ENCODE results near the gene EFNA2. TPM values are rescaled to one million over a fixed set of nuclear protein-coding genes. Genes with fewer than 3 reads are reported as not detected.

Gene EFNA2
- total and polyA plus RNA-seq, 4 donors = 2.1 to 18.7 (median 10.8) TPM

DNA sequence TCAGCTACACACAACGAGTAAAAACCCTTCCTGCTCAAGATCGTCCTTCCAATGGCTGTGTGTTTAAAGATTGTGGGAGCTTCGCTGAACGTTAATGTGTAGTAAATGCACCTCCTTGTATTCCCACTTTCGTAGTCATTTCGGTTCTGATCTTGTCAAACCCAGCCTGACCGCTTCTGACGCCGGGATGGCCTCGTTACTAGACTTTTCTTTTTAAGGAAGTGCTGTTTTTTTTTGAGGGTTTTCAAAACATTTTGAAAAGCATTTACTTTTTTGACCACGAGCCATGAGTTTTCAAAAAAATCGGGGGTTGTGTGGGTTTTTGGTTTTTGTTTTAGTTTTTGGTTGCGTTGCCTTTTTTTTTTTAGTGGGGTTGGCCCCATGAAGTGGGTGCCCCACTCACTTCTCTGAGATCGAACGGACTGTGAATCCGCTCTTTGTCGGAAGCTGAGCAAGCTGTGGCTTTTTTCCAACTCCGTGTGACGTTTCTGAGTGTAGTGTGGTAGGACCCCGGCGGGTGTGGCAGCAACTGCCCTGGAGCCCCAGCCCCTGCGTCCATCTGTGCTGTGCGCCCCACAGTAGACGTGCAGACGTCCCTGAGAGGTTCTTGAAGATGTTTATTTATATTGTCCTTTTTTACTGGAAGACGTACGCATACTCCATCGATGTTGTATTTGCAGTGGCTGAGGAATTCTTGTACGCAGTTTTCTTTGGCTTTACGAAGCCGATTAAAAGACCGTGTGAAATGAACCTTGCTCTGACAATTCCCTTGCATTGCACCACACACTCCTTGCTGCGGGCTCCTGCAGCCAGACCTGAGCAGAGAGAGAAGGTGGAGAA lies 13.0 kb upstream of the EFNA2 start:
- WGBS (ENCODE audit: insufficient coverage) = 66% methylated on average over 23 of the region's 33 CpGs
- no peak overlapping the region for H3K27ac ChIP-seq (ENCODE audit: low read depth, low read length)
- no peak for DNase-seq (ENCODE audit: low read depth in 4 of 6, low spot score in 6 of 6)
- H3K9me3 ChIP-seq (ENCODE audit: control insufficient read depth, insufficient read depth, low read length) = no peaks in the 10 kb centered on the region
- peaks cover 71% of the 10 kb centered on the region for H3K36me3 ChIP-seq (ENCODE audit: control insufficient read depth, insufficient read depth, low read length)
- peaks cover 86% of the 10 kb centered on the region for H3K4me1 ChIP-seq (ENCODE audit: control insufficient read depth, insufficient read depth, low read length)
- no peak overlapping the region for H3K4me3 ChIP-seq (ENCODE audit: low read depth, low read length)
- H3K27me3 ChIP-seq (ENCODE audit: control insufficient read depth, insufficient read depth, low read length) = no peaks in the 10 kb centered on the region

DNA sequence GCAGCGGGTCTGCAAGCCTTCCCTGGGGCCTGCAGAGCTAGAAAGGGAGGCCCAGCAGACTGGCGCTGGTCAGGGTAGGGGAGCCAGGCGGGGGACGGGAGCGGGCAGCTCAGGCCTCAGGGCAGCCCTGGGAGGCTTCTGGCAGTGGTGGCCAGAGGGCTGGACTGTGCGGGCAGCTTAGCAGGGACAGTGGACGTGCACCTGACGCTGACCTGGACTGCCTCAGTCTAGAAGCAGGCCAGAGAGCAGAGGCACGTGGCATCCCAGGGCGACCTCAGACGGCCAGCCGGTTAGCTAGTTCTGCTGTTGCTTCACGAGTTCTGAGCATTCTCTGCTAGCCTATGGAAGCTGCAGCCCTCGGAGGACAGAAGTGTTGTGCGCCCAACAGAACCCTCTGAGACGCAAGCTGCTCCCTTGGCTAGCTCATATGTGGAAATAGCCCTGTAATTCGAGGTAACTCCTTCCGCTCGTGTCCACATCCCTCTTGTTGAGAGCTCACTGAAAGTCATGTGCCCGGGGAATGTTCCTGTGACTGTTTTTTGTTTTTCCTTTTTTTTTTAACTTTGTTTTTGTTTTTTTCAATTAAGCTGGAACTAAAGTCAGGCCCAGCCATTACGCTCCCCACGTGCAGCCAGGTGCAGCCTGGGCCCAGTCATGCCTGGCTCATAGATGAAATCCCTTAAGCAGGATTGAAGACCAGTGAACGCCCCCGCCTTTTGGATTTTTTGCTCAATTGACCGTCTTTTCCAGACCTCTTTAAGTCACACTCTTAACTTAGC lies 12.2 kb upstream of the EFNA2 start:
- H3K27ac ChIP-seq (ENCODE audit: low read depth, low read length) = no peak overlapping the region
- no peaks in the 10 kb centered on the region for H3K9me3 ChIP-seq (ENCODE audit: control insufficient read depth, insufficient read depth, low read length)
- peaks cover 77% of the 10 kb centered on the region for H3K36me3 ChIP-seq (ENCODE audit: control insufficient read depth, insufficient read depth, low read length)
- no peak overlapping the region for H3K4me3 ChIP-seq (ENCODE audit: low read depth, low read length)
- peaks cover 78% of the 10 kb centered on the region for H3K4me1 ChIP-seq (ENCODE audit: control insufficient read depth, insufficient read depth, low read length)
- no peaks in the 10 kb centered on the region for H3K27me3 ChIP-seq (ENCODE audit: control insufficient read depth, insufficient read depth, low read length)
- WGBS (ENCODE audit: insufficient coverage) = 88% methylated on average over 23 of the region's 25 CpGs
- no peak for DNase-seq (ENCODE audit: low read depth in 4 of 6, low spot score in 6 of 6)

DNA sequence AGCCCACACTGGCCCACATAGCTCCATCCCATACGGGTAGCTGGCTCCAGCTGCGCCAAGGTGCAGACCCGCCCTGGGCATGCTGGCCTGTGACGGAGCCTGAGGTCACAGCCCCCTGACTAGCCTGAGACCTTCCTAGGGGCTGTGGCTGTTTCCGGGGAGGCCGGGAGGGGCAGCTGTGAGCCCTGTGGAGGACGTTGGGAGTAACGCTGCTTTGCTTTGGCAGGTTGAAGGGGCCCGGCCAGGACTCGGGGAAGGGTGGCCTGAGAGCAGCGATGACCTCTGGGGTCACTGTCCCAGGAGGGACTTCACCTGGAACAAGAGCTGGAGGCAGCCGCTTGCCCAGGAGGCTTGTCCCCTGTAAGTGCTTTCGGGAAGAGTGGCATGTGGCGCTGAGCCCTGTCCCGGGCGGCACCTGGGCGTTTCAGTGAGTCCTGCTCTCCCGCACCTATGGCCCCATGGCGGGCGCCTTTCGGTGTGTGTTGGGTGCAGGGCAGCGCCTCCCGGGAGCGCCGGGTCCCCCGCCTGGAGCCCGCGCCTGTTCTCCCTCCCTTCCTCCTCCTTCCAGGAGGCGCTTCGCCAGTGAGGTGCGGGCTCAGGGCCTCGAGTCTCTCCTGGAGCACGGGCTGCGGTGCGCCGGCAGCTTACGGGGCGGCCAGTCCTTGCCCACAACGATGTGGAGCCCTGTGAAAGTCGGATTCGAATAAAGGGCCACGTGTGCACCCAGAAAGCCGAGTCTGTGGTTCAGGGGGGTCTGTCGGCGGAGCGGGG lies 11.4 kb upstream of the EFNA2 start:
- Histone ChIP-seq H3K27me3 (ENCODE audit: control insufficient read depth, insufficient read depth, low read length) (no peaks in the 10 kb centered on the region), H3K4me1 (ENCODE audit: control insufficient read depth, insufficient read depth, low read length) (peaks cover 74% of the 10 kb centered on the region), H3K36me3 (ENCODE audit: control insufficient read depth, insufficient read depth, low read length) (peaks cover 84% of the 10 kb centered on the region), H3K9me3 (ENCODE audit: control insufficient read depth, insufficient read depth, low read length) (no peaks in the 10 kb centered on the region), H3K27ac (ENCODE audit: low read depth, low read length) (peak overlapping the region; percentile 61), H3K4me3 (ENCODE audit: low read depth, low read length) (no peak overlapping the region)
- DNase-seq (ENCODE audit: low read depth in 4 of 6, low spot score in 6 of 6) = no peak
- 75% methylated on average over 37 of the region's 46 CpGs for WGBS (ENCODE audit: insufficient coverage)

DNA sequence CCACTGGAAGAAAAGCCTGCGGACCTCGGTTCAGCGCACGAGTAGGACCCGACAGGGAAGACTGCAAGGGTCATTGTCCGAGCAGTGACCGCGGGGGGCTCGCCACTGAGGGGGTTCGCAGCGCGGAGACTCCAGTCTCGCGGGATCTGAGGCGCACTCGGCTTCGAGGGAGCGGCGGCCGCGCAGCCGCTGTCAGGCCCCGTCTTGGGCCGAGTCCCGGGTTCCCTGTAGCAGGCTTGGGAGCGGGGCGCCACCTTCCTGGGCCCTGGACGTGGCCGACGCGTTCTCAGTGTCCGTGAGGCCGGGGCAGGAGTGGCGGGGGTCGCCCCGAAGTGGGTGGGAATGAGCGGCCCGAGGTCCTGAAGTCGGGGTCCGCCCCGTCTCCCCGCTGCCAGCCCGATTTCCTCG lies 10.8 kb upstream of the EFNA2 start:
- H3K9me3 ChIP-seq (ENCODE audit: control insufficient read depth, insufficient read depth, low read length) = no peaks in the 10 kb centered on the region
- DNase-seq (ENCODE audit: low read depth in 4 of 6, low spot score in 6 of 6) = no peak
- no peaks in the 10 kb centered on the region for H3K27me3 ChIP-seq (ENCODE audit: control insufficient read depth, insufficient read depth, low read length)
- WGBS (ENCODE audit: insufficient coverage) = 16% methylated on average over 44 of the region's 44 CpGs
- peaks cover 90% of the 10 kb centered on the region for H3K36me3 ChIP-seq (ENCODE audit: control insufficient read depth, insufficient read depth, low read length)
- H3K4me1 ChIP-seq (ENCODE audit: control insufficient read depth, insufficient read depth, low read length) = peaks cover 77% of the 10 kb centered on the region
- peak overlapping the region; percentile 61 for H3K27ac ChIP-seq (ENCODE audit: low read depth, low read length)
- H3K4me3 ChIP-seq (ENCODE audit: low read depth, low read length) = no peak overlapping the region

DNA sequence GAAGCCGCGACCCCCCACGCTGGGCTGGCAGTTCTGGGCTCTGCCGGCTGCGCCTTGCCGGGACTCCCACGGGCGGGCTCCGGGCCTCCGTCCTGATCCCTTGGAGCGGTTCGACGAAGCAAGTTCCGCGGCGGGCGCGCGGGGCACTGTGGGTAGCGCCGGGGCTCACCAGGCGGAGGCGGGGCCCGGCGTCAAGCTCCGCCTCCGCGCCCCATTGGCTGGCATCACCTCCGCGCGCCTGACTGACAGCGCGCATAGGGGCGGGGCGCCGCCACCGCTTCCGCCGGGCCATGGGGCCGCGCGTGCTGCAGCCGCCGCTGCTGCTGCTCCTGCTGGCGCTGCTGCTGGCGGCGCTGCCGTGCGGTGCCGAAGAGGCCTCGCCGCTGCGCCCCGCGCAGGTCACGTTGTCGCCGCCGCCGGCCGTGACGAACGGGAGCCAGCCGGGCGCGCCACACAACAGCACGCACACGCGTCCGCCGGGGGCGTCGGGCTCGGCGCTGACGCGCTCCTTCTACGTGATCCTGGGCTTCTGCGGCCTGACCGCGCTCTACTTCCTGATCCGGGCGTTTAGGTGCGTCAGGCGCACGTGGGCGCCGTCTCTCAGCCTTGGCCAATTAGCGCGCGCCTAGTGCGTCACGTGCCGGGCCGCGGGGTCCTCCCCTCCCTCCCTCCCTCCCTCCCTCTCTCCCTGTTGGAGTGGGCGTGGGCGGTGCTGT lies 10.3 kb upstream of the EFNA2 start, which contains the start of gene FAM174C:
FAM174C (plus strand) TSS at position 271 of the 716 bp plus-strand sequence; CDS start at position 291, 20 bp downstream.
- Histone ChIP-seq H3K36me3 (ENCODE audit: control insufficient read depth, insufficient read depth, low read length) (peaks cover 90% of the 10 kb centered on the region), H3K9me3 (ENCODE audit: control insufficient read depth, insufficient read depth, low read length) (no peaks in the 10 kb centered on the region), H3K27ac (ENCODE audit: low read depth, low read length) (peak within 1 kb of the TSS; percentile 93), H3K27me3 (ENCODE audit: control insufficient read depth, insufficient read depth, low read length) (no peaks in the 10 kb centered on the region), H3K4me1 (ENCODE audit: control insufficient read depth, insufficient read depth, low read length) (peaks cover 76% of the 10 kb centered on the region), H3K4me3 (ENCODE audit: low read depth, low read length) (peak within 1 kb of the TSS; percentile 68)
- under 1% methylated on average over 87 of the region's 98 CpGs for WGBS (ENCODE audit: insufficient coverage)
- DNase-seq (ENCODE audit: low read depth in 4 of 6, low spot score in 6 of 6) = peak; percentile 82 to 98 (median 91)

- Histone ChIP-seq H3K4me3 (ENCODE audit: low read depth, low read length) (peak overlapping the region; percentile 68), H3K36me3 (ENCODE audit: control insufficient read depth, insufficient read depth, low read length) (peaks cover 90% of the 10 kb centered on the region), H3K9me3 (ENCODE audit: control insufficient read depth, insufficient read depth, low read length) (no peaks in the 10 kb centered on the region), H3K27me3 (ENCODE audit: control insufficient read depth, insufficient read depth, low read length) (no peaks in the 10 kb centered on the region), H3K27ac (ENCODE audit: low read depth, low read length) (peak overlapping the region; percentile 93), H3K4me1 (ENCODE audit: control insufficient read depth, insufficient read depth, low read length) (peaks cover 69% of the 10 kb centered on the region)
- DNase-seq (ENCODE audit: low read depth in 4 of 6, low spot score in 6 of 6) = no peak
- WGBS (ENCODE audit: insufficient coverage) = 8% methylated on average over 39 of the region's 43 CpGs
Measured at GRCh38 chr19:1275976-1276627, 9.6 kb upstream of the EFNA2 start.

DNA sequence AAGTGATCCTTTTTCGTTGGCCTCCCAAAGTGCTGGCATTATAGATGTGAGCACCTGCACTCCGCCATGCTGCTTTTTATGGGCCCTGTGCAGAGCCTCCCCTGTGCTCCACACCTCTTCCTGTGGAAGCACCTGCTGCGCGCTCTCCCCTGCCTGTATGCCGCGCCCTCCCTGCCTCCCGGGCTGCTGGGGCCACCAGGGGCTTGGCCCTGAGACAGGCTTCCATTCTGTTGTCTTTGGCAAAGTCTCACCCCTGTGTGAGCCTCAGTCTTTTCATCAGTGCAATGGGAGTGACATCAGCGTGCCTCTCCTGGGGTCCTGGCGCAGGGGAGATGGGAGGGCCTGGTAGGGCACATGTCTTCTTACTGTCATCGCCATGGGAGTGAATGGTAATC lies 9.0 kb upstream of the EFNA2 start:
- no peak overlapping the region for H3K27ac ChIP-seq (ENCODE audit: low read depth, low read length)
- WGBS (ENCODE audit: insufficient coverage) = 87% methylated on average over 10 of the region's 10 CpGs
- H3K9me3 ChIP-seq (ENCODE audit: control insufficient read depth, insufficient read depth, low read length) = no peaks in the 10 kb centered on the region
- peaks cover 64% of the 10 kb centered on the region for H3K4me1 ChIP-seq (ENCODE audit: control insufficient read depth, insufficient read depth, low read length)
- peaks cover 88% of the 10 kb centered on the region for H3K36me3 ChIP-seq (ENCODE audit: control insufficient read depth, insufficient read depth, low read length)
- H3K27me3 ChIP-seq (ENCODE audit: control insufficient read depth, insufficient read depth, low read length) = no peaks in the 10 kb centered on the region
- H3K4me3 ChIP-seq (ENCODE audit: low read depth, low read length) = peak overlapping the region; percentile 68
- no peak for DNase-seq (ENCODE audit: low read depth in 4 of 6, low spot score in 6 of 6)

GRCh38 chr19:1277061-1277460 lies 8.6 kb upstream of the EFNA2 start:
- H3K27me3 ChIP-seq (ENCODE audit: control insufficient read depth, insufficient read depth, low read length) = no peaks in the 10 kb centered on the region
- no peaks in the 10 kb centered on the region for H3K9me3 ChIP-seq (ENCODE audit: control insufficient read depth, insufficient read depth, low read length)
- no peak overlapping the region for H3K4me3 ChIP-seq (ENCODE audit: low read depth, low read length)
- H3K4me1 ChIP-seq (ENCODE audit: control insufficient read depth, insufficient read depth, low read length) = peaks cover 62% of the 10 kb centered on the region
- peaks cover 84% of the 10 kb centered on the region for H3K36me3 ChIP-seq (ENCODE audit: control insufficient read depth, insufficient read depth, low read length)
- DNase-seq (ENCODE audit: low read depth in 4 of 6, low spot score in 6 of 6) = no peak
- H3K27ac ChIP-seq (ENCODE audit: low read depth, low read length) = no peak overlapping the region
- 92% methylated on average over 14 of the region's 15 CpGs for WGBS (ENCODE audit: insufficient coverage)

All from spinal cord (tissue), 10 donors.